ENCODE results near the gene NTM.

NTM gene

GRCh38 chr11:131888230-131888855, 517.9 kb downstream of the NTM start:
- H3K36me3 ChIP-seq (ENCODE audit: insufficient read depth, low read length), result no peaks in the 10 kb centered on the region
- no peaks in the 10 kb centered on the region for H3K79me2 ChIP-seq (ENCODE audit: insufficient read depth, low read length)
- no peak overlapping the region for H3K9ac ChIP-seq (ENCODE audit: low read depth, low read length, poor library complexity, severe bottlenecking)
- no peaks in the 10 kb centered on the region for H3F3A ChIP-seq (ENCODE audit: low read depth)
- H4K20me1 ChIP-seq (ENCODE audit: insufficient read depth, low read length, poor library complexity, severe bottlenecking), result no peaks in the 10 kb centered on the region
- TF ChIP-seq, protein P1, sequence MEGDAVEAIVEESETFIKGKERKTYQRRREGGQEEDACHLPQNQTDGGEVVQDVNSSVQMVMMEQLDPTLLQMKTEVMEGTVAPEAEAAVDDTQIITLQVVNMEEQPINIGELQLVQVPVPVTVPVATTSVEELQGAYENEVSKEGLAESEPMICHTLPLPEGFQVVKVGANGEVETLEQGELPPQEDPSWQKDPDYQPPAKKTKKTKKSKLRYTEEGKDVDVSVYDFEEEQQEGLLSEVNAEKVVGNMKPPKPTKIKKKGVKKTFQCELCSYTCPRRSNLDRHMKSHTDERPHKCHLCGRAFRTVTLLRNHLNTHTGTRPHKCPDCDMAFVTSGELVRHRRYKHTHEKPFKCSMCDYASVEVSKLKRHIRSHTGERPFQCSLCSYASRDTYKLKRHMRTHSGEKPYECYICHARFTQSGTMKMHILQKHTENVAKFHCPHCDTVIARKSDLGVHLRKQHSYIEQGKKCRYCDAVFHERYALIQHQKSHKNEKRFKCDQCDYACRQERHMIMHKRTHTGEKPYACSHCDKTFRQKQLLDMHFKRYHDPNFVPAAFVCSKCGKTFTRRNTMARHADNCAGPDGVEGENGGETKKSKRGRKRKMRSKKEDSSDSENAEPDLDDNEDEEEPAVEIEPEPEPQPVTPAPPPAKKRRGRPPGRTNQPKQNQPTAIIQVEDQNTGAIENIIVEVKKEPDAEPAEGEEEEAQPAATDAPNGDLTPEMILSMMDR (conservative IDR thresholded peaks at IDR 0.05; ENCODE audit: low read length), result no peak
- no peak for TF ChIP-seq EZH2phosphoT487 (IDR thresholded peaks at IDR 0.05; ENCODE audit: borderline replicate concordance)
- no peaks in the 10 kb centered on the region for H3K27me3 ChIP-seq (ENCODE audit: insufficient read depth, low read length, poor library complexity, severe bottlenecking)
- H3K4me2 ChIP-seq (ENCODE audit: low read depth, low read length, poor library complexity, severe bottlenecking), result no peak overlapping the region
- no peak overlapping the region for H2AFZ ChIP-seq (ENCODE audit: low read length)
- no peaks in the 10 kb centered on the region for H3K9me3 ChIP-seq (ENCODE audit: insufficient read depth, low read depth, low read length)
- H3K9me2 ChIP-seq (replicated peaks; ENCODE audit: low read depth, low read length), result no peaks in the 10 kb centered on the region
- no peak overlapping the region for H3K4me3 ChIP-seq (ENCODE audit: low read length, poor library complexity, severe bottlenecking)
- H3K4me1 ChIP-seq (ENCODE audit: insufficient read depth, low read length, poor library complexity, severe bottlenecking), result peaks cover 7% of the 10 kb centered on the region

DNA sequence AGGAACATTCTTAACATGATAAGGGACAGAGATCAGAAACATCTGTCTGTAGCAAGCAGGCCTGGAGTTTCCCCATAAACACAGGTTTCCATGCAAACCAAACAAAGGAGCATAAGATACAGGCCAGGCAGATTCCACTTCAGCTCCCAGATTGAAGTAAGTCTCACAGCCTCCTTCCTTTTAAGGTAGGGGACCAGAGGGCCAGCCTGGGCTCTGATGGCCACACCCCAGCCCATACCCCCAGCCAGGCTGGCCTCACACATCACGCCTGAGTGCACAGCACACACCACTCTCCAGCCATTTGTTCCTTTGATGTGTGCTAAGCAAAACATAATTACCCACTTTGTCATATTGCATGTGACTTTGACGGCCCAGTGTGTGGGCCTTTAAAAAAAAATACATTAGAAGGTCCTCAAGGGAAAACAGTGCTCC, 518.7 kb downstream of the NTM start:
- no peak for TF ChIP-seq EZH2phosphoT487 (IDR thresholded peaks at IDR 0.05; ENCODE audit: borderline replicate concordance)
- TF ChIP-seq, protein P1 (conservative IDR thresholded peaks at IDR 0.05; ENCODE audit: low read length), result no peak
- Histone ChIP-seq H3K9me3 (ENCODE audit: insufficient read depth, low read depth, low read length) (no peaks in the 10 kb centered on the region), H3F3A (ENCODE audit: low read depth) (no peaks in the 10 kb centered on the region), H3K4me3 (ENCODE audit: low read length, poor library complexity, severe bottlenecking) (no peak overlapping the region), H3K4me2 (ENCODE audit: low read depth, low read length, poor library complexity, severe bottlenecking) (no peak overlapping the region), H3K36me3 (ENCODE audit: insufficient read depth, low read length) (no peaks in the 10 kb centered on the region), H4K20me1 (ENCODE audit: insufficient read depth, low read length, poor library complexity, severe bottlenecking) (no peaks in the 10 kb centered on the region), H3K9me2 (replicated peaks; ENCODE audit: low read depth, low read length) (no peaks in the 10 kb centered on the region), H3K4me1 (ENCODE audit: insufficient read depth, low read length, poor library complexity, severe bottlenecking) (peaks cover 7% of the 10 kb centered on the region), H3K9ac (ENCODE audit: low read depth, low read length, poor library complexity, severe bottlenecking) (no peak overlapping the region), H3K27me3 (ENCODE audit: insufficient read depth, low read length, poor library complexity, severe bottlenecking) (no peaks in the 10 kb centered on the region), H2AFZ (ENCODE audit: low read length) (no peak overlapping the region), H3K79me2 (ENCODE audit: insufficient read depth, low read length) (no peaks in the 10 kb centered on the region)

DNA sequence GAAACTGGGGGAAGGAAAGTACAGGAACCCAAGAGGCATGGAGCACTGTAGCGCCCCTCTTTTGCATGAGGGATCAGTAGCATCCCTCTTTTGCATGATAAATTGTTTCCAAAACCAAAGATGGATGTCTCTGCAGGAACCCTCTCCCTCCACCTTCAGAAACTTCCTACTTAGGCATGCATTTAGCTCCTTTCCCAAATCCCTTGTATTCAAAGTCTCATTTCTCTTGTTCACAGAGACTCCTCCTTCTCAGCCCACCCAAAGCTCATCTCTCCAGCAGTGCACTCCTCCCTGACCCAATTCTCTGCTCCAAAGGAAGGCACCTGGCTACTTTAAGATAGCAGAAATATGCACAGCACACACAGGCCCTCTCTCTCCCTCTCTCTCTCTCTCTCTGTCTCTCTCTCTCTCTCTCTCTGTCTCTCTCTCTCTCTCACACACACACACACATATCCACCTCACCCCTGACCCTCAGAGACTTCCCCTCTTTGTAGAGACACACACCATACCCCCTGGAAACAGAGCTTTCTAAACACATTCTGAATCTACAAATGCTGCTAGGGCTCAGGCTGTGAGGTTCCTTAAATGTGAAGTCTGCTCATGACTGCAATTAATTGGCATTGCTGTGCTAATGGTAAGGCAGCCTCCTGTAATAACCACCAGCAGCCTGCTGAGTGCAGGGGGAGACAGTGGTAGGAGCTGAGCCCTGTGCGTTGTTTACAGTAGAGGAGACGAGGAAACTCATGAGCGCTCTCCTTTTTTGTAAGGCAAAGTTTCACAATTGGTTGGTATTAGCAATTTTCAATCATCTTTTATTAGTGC, 519.6 kb downstream of the NTM start:
- no peaks in the 10 kb centered on the region for H3K27me3 ChIP-seq (ENCODE audit: insufficient read depth, low read length, poor library complexity, severe bottlenecking)
- H3K79me2 ChIP-seq (ENCODE audit: insufficient read depth, low read length), result no peaks in the 10 kb centered on the region
- no peaks in the 10 kb centered on the region for H3F3A ChIP-seq (ENCODE audit: low read depth)
- H3K9me2 ChIP-seq (replicated peaks; ENCODE audit: low read depth, low read length), result no peaks in the 10 kb centered on the region
- no peak overlapping the region for H2AFZ ChIP-seq (ENCODE audit: low read length)
- H3K4me3 ChIP-seq (ENCODE audit: low read length, poor library complexity, severe bottlenecking), result no peak overlapping the region
- no peaks in the 10 kb centered on the region for H4K20me1 ChIP-seq (ENCODE audit: insufficient read depth, low read length, poor library complexity, severe bottlenecking)
- no peaks in the 10 kb centered on the region for H3K36me3 ChIP-seq (ENCODE audit: insufficient read depth, low read length)
- H3K4me2 ChIP-seq (ENCODE audit: low read depth, low read length, poor library complexity, severe bottlenecking), result no peak overlapping the region
- H3K9ac ChIP-seq (ENCODE audit: low read depth, low read length, poor library complexity, severe bottlenecking), result no peak overlapping the region
- TF ChIP-seq, protein P1 (conservative IDR thresholded peaks at IDR 0.05; ENCODE audit: low read length), result no peak
- no peak for TF ChIP-seq EZH2phosphoT487 (IDR thresholded peaks at IDR 0.05; ENCODE audit: borderline replicate concordance)
- peaks cover 7% of the 10 kb centered on the region for H3K4me1 ChIP-seq (ENCODE audit: insufficient read depth, low read length, poor library complexity, severe bottlenecking)
- H3K9me3 ChIP-seq (ENCODE audit: insufficient read depth, low read depth, low read length), result no peaks in the 10 kb centered on the region

Measured in Loucy (cell line).